PC-3 (cell line): ENCODE measurements around the gene MGAT5.

Source experiments
- EZH2 ChIP-seq: fragments of 300-600 bp; sonication (generic); IDR thresholded peaks from one replicate; pipeline ENCODE4 v1.6.1; 2017; ENCODE audit warnings: antibody characterized with exemption, mild to moderate bottlenecking, low read length; ENCODE audit not compliant: unreplicated experiment
- EZH2phosphoT487 ChIP-seq: fragments of 300-600 bp; sonication (generic); IDR thresholded peaks from 2 replicates; pipeline ENCODE4 v1.6.1; 2018; ENCODE audit warnings: mild to moderate bottlenecking, antibody characterized with exemption, low read length, borderline replicate concordance
- TF ChIP-seq, protein P1 (sequence below): fragments of 300-600 bp; sonication (generic); conservative IDR thresholded peaks from 2 replicates; pipeline ENCODE4 v1.5.1; 2017; ENCODE audit warnings: antibody characterized with exemption, low read depth, mild to moderate bottlenecking, low read length

DNA sequence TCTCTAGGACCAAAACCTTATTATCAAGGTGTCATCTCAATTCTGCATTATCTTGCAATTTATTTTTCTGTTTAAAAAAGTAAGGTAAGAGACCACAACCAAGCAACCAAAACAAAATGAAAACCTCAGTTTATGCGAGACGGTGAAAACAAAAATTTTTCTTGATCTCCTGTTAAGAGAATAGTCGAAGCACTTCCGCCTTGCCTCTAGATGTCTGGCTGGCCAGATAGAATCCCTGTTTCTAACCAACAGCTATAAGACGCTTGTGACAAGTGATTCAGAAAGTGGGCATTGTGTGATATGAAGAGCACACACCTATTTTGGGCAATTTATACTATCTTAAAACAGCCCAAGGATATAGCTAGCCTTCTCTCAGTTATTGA, 51.2 kb downstream of the MGAT5 start:
- TF ChIP-seq, protein P1, sequence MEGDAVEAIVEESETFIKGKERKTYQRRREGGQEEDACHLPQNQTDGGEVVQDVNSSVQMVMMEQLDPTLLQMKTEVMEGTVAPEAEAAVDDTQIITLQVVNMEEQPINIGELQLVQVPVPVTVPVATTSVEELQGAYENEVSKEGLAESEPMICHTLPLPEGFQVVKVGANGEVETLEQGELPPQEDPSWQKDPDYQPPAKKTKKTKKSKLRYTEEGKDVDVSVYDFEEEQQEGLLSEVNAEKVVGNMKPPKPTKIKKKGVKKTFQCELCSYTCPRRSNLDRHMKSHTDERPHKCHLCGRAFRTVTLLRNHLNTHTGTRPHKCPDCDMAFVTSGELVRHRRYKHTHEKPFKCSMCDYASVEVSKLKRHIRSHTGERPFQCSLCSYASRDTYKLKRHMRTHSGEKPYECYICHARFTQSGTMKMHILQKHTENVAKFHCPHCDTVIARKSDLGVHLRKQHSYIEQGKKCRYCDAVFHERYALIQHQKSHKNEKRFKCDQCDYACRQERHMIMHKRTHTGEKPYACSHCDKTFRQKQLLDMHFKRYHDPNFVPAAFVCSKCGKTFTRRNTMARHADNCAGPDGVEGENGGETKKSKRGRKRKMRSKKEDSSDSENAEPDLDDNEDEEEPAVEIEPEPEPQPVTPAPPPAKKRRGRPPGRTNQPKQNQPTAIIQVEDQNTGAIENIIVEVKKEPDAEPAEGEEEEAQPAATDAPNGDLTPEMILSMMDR, result no peak
- TF ChIP-seq EZH2 (no peak), EZH2phosphoT487 (no peak)
